ENCODE results near the gene WNT7A. TPM values are rescaled to one million over a fixed set of nuclear protein-coding genes. Genes with fewer than 3 reads are reported as not detected.

Gene WNT7A
- total RNA-seq, 1 donor from 2014 or later = not detected

DNA sequence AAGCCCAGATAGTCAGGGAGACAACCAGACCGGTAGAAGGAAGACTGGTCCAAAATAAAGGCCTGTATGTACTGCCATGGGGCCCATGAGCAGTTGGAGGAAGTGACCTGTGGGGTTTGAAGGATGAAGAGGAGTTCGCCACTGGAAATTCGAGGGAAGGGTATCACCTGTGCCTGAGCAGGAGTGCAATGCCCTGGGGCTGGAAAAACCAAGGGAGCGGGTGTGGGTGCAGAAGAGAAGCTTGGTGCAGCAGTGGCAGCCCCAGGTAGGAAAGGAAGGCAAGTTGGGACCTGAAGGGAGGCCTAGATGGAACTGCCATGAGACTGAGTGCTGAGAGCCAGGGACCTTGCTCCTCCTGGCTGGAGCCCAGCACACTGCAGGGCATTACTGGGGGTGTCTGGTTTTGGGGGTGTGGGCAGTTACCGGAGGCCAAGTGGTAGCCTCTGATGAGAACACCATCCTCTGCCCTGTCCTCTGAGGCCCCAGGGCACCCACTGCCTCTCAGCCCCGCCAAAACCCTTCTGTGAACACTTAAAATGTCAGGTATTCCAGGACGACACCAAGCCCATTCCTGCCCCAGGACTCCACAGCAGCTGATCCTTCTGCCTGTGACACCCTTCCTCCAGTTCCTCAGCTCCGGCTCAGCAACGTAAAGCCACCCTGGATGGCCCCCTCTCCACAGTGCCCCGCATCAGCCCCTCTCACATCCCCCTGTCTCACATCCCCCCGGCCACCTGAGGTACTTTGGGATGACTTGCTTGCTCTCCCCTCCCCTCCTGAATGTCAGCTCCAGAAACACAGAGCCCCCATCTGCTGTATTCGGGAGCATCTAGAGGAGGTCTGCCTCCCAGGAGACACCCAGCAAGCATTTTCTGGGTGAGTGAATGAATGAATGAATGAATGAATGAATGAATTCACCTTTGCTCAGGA lies 42.9 kb downstream of the WNT7A start:
- no peak for DNase-seq (ENCODE audit: low spot score)
- intact Hi-C loops (cut with DNase I) = no loop called here

DNA sequence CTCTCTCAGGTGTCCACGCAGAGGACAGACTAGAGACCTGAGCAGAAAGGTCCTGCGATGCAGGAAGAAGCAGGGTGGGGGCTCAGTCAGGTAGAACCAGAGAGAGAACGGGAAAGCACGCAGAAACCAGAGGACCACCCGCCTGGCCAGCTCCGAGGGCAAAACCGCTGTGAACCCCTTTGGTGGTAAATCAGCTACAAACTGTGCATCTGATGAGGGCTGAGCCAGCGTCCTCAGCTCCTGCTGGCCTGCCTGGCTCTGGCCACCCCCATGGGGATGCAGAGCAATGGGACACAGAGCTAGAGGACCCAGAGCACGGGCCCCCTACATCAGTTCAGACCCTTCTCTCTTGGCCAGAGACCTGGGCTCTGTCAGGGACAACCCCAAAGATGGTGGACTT lies 44.6 kb downstream of the WNT7A start:
- no peak for DNase-seq (ENCODE audit: low spot score)
- intact Hi-C loops (cut with DNase I) = no loop called here

DNA sequence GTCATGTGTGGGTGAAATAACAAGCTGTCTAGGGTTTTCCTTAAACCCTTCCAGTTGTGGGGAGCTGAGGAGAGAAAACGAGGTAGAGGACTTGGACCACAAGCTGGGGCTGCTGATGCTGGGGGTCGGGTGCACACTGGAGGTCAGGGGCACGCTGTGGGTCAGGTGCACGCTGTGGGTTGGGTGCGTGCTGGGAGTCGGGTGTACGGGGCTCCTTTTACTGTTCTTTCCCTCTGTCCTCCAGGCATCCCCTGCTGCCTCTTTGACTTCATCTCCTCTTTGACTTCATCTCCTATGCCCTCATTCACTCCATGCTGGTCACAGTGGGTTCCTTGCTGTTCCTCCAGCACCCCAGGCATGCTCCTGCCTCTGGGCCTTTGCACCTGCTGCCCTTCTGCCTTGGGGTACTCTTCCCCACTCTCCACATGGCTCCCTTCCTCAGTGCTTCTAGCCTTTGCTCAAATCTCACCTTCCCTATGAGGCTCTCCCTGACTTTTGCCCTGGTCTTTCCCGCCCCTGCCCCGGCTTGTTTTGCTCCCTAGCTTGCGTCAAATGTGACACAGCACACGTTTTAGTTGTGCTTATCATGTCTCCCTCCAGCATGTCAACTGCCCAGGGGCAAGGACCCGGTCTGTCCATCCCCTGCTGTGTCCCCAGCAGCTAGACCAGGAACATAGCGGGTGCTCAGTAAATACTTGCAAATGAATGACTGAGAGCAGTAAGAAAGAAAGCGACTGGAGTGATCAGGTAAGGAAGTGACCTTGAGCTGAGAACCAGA lies 45.4 kb downstream of the WNT7A start:
- DNase-seq (ENCODE audit: low spot score) = no peak

DNA sequence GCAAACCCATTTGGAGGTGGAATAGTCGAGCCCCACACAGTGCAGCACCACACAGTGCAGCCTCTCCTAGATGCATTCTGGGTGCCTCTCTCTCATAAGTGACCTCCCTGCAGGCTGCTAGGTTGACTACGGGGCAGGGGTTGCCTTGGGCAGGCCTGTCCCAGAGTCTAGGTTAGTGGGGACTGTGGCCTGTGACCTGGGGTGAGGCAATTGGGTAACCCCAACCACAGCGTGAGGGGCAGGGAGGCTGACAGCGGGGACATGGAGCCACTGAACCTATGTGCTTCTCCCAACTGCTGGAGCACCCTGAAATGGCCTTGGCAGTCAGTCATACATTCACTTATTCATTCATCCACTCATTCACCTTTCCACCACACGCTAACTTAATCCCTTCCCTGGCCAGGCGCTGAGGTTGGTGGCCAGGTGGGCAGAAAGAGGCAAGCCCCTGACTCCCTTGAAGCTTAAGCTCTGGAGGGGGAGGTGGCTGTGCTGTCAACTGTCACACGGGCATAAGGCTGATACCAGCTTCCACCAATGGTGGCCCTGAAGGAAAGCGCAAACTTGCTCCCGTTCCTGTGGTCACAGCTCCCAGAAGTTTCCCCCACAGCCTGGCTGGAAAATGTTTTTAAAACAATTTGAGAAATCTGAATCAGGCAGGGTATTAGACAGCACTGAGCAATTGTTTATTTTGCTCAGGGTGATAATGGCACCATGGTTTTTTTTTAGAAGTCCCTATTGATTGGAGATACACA lies 46.2 kb downstream of the WNT7A start:
- intact Hi-C loops (cut with DNase I) = no loop called here
- no peak for DNase-seq (ENCODE audit: low spot score)

More for the DNA sequence above, 45.4 kb downstream of the WNT7A start:
- intact Hi-C loops (cut with DNase I) = no loop called here

DNA sequence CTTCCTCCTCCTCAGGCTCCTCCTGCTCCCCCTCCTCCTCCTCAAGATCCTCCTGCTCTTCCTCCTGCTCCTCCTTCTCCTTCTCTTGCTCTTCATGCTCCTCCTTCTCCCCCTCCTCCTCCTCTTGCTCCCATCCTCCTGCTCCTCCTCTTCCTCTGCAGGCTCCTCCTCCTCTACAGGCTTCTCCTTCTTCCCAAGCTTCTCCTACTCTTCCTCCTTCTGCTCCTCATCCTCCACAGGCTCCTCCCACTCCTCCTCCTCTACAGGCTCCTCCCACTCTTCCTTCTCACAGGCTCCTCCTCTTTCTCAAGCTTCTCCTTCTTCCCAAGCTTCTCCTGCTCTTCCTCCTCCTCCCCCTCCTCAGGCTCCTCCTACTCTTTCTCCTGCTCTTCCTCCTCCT lies 47.7 kb downstream of the WNT7A start:
- DNase-seq (ENCODE audit: low spot score) = no peak
- intact Hi-C loops (cut with DNase I) = no loop called here

DNA sequence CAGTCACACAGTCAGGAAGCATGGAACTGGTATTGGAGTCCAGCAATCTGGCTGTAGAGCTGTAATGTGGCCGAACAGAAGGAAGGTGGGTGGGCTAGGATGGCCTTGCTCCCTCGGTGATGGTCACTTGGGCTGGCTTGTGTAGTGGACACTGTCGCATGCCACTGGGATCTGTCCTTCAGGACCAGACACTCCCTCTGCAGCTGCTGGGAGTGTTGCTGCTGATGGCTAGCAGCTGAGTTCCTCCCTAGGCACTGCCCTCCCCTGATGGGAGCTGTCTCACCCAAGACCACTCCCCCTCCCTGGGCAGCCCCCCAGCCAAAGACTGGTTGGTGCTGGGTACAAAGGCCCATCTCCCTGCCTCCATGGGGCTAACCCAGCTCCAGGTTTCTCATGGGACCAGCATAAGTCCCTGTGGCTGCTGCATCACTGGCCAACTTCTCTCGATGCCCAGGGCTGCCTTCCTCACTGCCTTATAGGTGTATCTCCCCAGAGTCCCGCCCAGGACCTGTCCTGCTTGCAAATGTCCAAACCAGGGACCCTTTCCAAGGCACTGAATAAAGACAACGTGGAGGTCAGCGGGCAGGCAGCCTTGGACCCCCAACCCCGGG lies 48.4 kb downstream of the WNT7A start:
- intact Hi-C loops (cut with DNase I) = no loop called here
- no peak for DNase-seq (ENCODE audit: low spot score)

DNA sequence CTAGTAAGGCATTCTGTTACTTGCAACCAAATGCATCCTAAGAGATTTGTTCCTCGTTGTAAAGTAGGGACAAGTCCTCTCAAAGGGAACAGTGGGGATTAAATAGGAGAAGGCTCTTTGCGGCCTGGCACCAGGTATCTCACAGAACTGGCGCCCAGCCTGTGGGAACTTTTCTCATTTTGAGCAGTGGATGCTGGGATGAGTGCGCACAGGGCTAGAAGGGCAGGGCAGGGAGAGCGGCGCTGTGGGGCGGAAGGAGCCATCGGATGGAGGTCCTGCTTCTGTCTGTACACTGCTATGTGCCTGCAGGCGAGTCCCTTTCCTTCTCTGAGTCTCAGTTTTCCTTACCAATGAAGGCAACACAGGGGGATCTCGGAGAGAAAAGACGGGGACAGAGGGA lies 50.6 kb downstream of the WNT7A start:
- intact Hi-C loops (cut with DNase I) = no loop called here

DNA sequence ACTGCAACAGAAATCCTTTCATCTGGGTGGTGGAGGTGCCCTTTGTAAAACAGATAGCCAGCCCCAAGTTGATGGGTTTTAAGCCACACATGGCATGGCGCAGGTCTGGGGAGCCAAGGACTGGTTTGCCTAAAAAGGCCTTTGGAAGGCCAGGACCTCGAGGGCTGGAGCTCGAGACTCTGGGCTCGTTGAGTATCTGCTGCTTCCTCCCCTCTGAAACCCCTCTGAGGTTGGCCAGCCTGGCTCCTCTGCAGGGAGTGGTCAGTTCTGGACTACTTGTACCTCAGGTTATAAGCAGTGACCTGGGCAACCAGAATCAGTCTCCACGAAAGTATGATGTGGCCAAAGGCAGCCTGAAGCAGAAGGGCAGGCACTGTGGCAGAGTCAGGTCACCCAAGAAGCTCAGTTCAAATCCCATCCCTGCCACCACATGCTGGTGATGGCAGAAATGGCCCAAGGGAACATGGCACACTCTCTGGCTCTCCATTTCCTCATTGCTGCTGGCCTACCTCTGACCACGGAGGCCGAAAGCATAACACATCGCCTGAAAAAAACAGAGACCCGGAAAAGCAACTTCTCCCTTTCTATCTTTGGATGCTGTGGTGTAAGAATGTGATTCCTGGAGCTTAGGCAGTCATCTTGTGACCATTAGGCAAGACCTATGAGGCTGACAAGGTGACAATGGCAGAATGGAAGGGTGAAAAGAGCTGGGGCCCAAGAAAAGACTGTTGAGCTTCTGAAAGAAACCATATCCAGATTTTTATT lies 51.2 kb downstream of the WNT7A start:
- intact Hi-C loops (cut with DNase I) = no loop called here
- no peak for DNase-seq (ENCODE audit: low spot score)

More for the DNA sequence above, 50.6 kb downstream of the WNT7A start:
- no peak for DNase-seq (ENCODE audit: low spot score)

DNA sequence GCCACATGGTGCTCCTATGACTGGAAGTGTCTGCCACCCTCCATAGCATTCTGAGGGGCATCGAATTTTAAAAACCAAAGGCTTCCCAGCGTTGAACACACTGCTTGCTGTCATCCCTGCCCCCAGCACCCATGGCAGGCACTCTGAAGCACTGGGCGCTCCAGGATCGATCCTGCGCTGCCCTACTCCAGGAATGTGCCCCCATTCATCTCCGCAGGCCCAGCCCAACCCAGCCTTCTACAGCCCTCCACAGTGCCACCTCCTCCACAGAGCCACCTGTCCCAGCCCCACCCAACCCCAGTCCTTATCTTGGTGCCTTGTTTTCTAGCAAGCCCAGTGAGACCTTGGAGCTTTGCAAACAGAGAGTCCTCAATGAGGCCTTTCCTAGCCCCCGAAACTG lies 52.2 kb downstream of the WNT7A start:
- intact Hi-C loops (cut with DNase I) = no loop called here
- no peak for DNase-seq (ENCODE audit: low spot score)

DNA sequence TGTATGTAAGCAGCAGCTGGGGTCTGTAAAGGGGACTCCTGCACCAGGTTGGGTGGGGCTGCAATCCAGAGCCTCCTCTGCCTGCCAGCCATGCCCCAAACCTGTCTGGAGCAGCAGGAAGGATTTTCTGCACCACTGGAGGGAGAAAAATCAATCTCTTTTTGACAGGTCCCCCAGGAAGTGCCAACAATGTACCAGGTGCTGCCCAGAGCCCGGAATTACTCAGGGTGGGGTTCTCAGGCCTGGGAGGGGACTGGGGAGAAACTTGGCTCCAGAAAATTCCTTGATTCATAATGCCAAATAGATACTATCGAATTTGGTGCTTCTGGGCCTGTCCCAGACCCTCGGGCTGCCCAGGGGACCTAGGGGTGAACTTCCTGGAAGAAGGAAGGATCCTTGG lies 52.6 kb downstream of the WNT7A start:
- intact Hi-C loops (cut with DNase I) = no loop called here
- no peak for DNase-seq (ENCODE audit: low spot score)

DNA sequence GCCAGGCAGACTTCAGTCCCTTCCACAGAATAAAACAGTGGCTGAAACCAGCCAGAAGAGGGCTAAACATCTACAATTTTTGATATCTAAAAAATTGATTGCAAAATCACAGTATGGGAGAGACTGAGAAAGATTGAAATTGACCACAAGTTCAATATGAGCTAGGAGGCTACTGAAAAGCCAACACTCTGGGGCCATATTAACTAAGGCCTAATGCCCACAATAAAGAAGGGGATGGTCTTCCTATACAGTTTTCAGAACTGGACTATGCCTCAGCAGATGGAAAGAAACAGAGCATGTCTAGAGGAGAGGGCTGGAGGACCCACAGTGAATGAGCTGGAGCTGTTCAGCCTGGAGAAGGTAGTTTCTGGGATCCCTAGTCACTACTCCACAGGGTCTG lies 53.2 kb downstream of the WNT7A start:
- no peak for DNase-seq (ENCODE audit: low spot score)
- intact Hi-C loops (cut with DNase I) = no loop called here

DNA sequence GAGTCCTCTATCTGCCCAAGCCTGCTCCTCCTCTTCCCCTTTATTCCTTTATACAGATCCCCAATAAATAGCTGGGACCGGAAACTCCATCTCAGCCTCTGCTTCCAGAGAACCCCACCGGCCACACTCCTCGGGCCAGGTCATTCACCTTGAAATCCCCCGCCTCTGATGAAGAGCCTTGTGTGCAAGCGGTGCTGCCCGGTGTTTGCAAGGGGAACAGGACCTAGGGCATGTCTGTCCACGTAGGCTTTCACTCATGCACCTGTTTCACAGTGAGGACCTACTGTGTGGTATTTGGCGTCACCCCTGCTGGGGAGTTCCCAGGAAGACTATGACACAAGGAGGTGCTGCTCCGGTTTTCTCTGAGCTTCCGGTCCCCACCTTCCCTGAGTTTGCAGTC lies 54.0 kb downstream of the WNT7A start:
- no peak for DNase-seq (ENCODE audit: low spot score)
- intact Hi-C loops (cut with DNase I) = no loop called here

DNA sequence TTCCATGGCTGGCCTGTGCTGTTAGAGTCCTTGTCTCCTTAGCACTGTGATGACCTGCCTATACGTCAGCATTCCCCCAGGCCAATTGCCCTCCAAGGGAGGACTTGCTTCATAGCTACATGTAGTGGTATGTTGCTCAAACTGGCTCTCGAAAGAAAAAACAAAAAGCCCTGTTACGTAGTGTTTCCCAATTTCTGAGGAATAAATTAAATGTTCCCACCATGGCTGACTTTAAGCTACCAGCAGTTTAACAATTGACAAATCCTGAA lies 54.6 kb downstream of the WNT7A start:
- intact Hi-C loops (cut with DNase I) = no loop called here
- no peak for DNase-seq (ENCODE audit: low spot score)

DNA sequence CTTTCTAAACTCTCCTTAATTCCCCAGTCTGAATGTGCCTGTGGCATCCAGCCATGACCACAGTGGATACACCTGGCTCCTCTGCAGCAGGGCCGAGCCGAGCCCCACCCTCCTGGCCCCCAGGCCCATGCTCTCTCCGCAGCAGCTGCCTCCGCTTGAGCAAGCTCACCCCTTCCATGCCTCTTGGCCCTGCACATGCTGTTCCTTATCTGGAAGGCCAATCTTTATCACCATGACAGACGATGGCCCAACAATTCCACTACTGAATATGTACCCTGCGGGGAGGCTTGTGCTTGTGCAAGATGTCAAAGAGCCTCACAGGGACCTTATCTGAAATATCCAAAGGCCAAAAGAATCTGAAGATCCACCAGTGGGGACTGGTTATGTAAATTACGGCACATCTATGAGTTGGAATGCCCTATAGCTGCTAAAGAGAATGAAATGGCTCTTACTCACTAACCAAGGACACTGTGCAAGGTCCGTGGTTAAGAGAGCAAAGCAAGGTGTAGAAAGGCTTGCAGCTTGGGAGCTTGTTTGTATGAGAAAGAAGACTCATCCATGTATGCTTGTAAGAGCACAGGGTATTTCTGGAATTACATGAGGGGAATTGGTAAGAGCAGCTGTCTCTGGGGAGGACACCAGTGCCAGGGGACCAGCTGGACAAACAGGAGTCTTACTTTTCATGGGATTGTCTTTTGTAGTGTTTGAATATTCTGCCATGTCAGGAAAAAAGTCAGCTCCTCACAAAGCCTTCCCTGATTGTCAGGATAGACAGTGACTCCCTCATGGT lies 55.2 kb downstream of the WNT7A start:
- intact Hi-C loops (cut with DNase I) = no loop called here
- no peak for DNase-seq (ENCODE audit: low spot score)

DNA sequence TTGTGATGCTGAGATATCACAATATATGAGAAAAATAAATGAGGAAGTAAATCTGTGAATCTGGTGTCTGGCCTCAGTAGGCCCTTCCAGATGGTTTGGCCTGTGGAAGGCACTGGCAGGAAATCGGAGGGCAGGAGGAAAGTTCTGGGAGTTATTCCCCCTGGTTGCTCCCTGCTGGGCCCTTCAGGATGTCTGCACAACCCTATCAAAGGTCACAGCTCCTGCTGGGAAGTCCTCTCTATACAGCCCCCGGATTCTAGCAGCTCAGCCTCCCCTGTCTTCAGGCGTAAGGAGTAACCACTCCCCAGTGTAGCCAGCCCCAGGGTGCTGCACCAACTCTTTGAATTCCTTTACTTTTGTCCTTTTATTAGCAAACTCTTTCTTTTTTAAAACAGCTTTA lies 56.2 kb downstream of the WNT7A start:
- intact Hi-C loops (cut with DNase I) = no loop called here

DNA sequence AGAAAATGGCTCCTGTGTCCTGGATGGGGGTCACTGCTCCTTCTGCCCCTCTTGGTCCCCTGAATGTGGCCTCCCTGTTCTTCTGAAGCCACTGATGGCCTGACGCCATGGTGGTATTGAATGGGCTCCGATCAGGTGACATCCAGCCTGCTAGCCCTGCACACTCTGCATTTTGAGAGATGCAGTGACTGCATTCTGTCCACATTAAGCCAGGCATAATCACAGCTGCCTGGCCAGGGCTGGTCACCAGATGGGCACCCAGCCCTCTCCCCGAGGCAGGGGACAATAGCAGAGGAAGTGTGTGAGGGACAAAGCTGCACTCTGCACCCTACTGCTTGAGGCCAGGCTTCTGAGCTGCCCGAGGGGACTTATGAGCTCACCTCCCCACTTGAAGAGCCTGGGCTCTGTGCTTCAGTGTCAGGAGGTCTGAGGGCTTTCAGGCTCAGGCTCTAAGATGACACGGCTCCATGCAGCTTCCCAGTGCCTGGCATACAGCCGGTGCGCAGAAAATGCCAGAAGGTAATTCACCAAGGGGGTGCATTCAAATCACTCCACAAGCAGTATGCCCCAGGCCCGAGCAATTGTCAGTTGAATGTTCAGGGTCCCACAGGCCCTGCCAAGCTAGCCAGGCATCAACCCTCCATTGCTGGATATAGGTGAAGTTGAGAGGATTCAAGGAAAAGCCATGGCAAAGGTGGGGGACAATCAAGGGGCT lies 56.8 kb downstream of the WNT7A start:
- intact Hi-C loops (cut with DNase I) = no loop called here
- no peak for DNase-seq (ENCODE audit: low spot score)

More for the DNA sequence above, 56.2 kb downstream of the WNT7A start:
- no peak for DNase-seq (ENCODE audit: low spot score)

DNA sequence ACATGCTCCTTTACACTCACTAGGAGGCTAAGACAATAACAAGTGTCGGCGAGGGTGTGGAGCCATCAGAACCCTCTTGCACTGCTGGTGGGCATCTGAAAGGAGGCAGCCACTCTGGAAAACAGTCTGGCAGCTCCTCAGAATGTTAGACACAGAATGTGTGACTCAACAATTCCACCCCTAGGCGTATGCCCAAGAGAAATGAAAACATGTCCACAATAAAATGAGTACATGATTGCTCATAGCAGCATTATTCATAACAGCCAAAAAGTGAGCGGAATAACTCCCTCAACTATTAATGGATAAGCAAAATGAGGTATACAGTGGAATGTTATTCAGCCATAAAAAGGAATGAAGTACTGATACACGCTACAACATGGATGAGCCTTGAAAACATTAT lies 57.8 kb downstream of the WNT7A start:
- no peak for DNase-seq (ENCODE audit: low spot score)
- intact Hi-C loops (cut with DNase I) = no loop called here

DNA sequence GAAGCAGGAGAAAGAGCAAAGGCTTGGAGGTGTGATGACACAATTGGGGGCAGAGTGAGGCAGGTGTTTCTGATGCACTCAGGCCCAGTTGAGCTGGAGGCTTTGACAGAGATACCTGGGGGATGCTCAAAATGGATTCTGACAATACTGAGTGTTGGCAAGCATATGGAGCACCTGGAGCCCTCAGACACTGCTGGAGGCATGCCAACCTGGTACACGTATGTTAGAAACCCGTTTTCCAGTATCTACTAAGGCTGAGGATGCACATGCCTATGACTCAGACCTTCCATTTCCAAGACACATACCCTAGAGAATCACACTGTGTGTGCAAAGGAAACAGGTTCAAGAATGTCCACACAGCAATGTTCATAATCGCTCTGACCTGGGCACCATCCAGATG lies 58.7 kb downstream of the WNT7A start:
- DNase-seq (ENCODE audit: low spot score) = no peak
- intact Hi-C loops (cut with DNase I) = no loop called here
